Adipocyte (in vitro differentiated cells): ENCODE results near the gene TRIM6.
A peak's percentile ranks its signal among the peaks of the same experiment; 100 is the strongest.
"Not testable (repeated sequence)": the region's sequence is repeated elsewhere in the genome, so short reads cannot be mapped to it uniquely, and the experiment has no call there.

ENCODE experiments used
- DNase-seq: peaks from one replicate; pipeline ENCODE4 v3.0.0-alpha.2; 2015; ENCODE audit warnings: low read depth
- H3K27me3 ChIP-seq: replicated peaks from 2 replicates; pipeline ENCODE4 v1.7.0; 2013; ENCODE audit warnings: mild to moderate bottlenecking, low read length, moderate library complexity; ENCODE audit not compliant: control insufficient read depth, insufficient read depth
- H3K36me3 ChIP-seq: 2 replicates; pipeline ENCODE4 v1.7.0; 2013; ENCODE audit warnings: low read length, mild to moderate bottlenecking, moderate library complexity; ENCODE audit not compliant: control insufficient read depth, insufficient read depth, severe bottlenecking
- H3K4me1 ChIP-seq: 2 replicates; pipeline ENCODE4 v1.7.0; 2013; ENCODE audit warnings: mild to moderate bottlenecking, low read length, moderate library complexity; ENCODE audit not compliant: control insufficient read depth, insufficient read depth
- H3K4me3 ChIP-seq: 2 replicates; pipeline ENCODE4 v1.7.0; 2013; ENCODE audit warnings: mild to moderate bottlenecking, low read length, moderate library complexity
- H3K9ac ChIP-seq: 2 replicates; pipeline ENCODE4 v1.7.0; 2013; ENCODE audit warnings: mild to moderate bottlenecking, low read length, moderate library complexity
- H3K9me3 ChIP-seq: 2 replicates; pipeline ENCODE4 v1.7.0; 2013; ENCODE audit warnings: mild to moderate bottlenecking, low read length, moderate library complexity; ENCODE audit not compliant: control insufficient read depth

Gene TRIM6

GRCh38 chr11:5577101-5577500 lies 19.3 kb upstream of the TRIM6 start:
- Histone ChIP-seq H3K4me1 (no peaks in the 10 kb centered on the region), H3K4me3 (no peak overlapping the region), H3K9ac (no peak overlapping the region), H3K9me3 (no peaks in the 10 kb centered on the region), H3K36me3 (no peaks in the 10 kb centered on the region), H3K27me3 (peaks cover 3% of the 10 kb centered on the region)
- DNase-seq, result no peak

DNA sequence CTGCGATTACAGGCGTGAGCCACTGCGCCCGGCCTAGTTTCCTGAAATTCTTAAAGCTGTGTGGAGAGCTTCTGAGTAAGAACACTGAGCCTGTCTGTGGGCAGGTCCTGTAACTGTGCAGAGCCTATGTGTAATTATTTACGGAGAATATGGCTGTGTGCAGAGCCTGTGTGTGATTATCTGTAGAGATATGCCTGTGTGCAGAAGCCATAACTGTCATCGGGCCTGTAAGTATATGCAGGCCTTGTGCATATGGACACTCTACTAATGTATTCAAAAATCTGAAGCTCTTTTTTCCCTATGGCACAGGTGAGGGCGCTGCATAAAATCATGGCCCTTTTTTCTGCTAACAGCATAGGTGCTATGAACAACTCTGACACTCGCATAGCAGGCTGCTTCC lies 15.9 kb upstream of the TRIM6 start, which contains the start of gene OR52B6:
OR52B6 (plus strand) TSS at position 301 of the 400 bp plus-strand sequence; CDS start at position 301, 0 bp downstream.
- Histone ChIP-seq H3K4me1 (no peaks in the 10 kb centered on the region), H3K9ac (no peak within 1 kb of the TSS), H3K9me3 (no peaks in the 10 kb centered on the region), H3K27me3 (peaks cover under 1% of the 10 kb centered on the region), H3K36me3 (no peaks in the 10 kb centered on the region), H3K4me3 (no peak within 1 kb of the TSS)
- no peak for DNase-seq

GRCh38 chr11:5581014-5581413 lies 15.4 kb upstream of the TRIM6 start:
- Histone ChIP-seq H3K9me3 (no peaks in the 10 kb centered on the region), H3K27me3 (no peaks in the 10 kb centered on the region), H3K4me3 (no peak overlapping the region), H3K36me3 (no peaks in the 10 kb centered on the region), H3K9ac (no peak overlapping the region), H3K4me1 (no peaks in the 10 kb centered on the region)
- DNase-seq, result no peak

GRCh38 chr11:5584458-5584857 lies 12.0 kb upstream of the TRIM6 start:
- DNase-seq, H3K4me3 ChIP-seq, H3K9me3 ChIP-seq, H3K36me3 ChIP-seq, H3K27me3 ChIP-seq, H3K9ac ChIP-seq, H3K4me1 ChIP-seq: not testable (repeated sequence)

DNA sequence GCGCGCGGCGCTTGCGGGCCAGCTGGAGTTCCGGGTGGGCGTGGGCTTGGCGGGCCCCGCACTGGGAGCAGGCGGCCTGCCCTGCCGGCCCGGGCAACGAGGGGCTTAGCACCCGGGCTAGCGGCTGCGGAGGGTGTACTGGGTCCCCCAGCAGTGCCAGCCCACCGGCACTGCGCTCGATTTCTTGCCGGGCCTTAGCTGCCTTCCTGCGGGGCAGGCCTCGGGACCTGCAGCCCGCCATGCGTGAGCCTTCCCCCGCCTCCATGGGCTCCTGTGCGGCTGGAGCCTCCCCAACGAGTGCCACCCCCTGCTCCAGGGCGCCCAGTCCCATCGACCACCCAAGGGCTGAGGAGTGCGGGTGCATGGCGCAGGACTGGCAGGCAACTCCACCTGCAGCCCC lies 6.5 kb upstream of the TRIM6 start:
- H3K4me1 ChIP-seq, DNase-seq, H3K9me3 ChIP-seq, H3K4me3 ChIP-seq, H3K9ac ChIP-seq, H3K27me3 ChIP-seq, H3K36me3 ChIP-seq: not testable (repeated sequence)

GRCh38 chr11:5591613-5592012 lies 4.8 kb upstream of the TRIM6 start:
- Histone ChIP-seq H3K9ac (no peak overlapping the region), H3K4me1 (no peaks in the 10 kb centered on the region), H3K4me3 (no peak overlapping the region), H3K9me3 (no peaks in the 10 kb centered on the region), H3K36me3 (no peaks in the 10 kb centered on the region), H3K27me3 (no peaks in the 10 kb centered on the region)
- DNase-seq, result no peak

DNA sequence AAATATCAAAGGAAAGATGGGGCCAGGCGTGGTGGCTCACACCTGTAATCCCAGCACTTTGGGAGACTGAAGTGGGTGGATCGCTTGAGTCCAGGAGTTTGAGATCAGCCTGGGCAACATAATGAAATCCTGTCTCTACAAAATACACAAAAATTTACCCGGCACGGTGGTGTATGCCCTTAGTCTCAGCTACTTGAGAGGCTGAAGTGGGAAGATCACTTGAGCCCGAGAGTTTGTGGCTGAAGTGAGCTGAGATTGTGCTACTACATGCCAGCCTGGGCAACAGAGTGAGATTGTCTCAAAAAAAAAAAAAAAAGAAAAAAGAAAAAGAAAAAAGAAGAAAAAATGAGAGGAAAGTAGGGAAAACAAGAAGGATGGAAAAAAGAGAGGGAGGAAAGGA lies 3.8 kb upstream of the TRIM6 start:
- H3K4me1 ChIP-seq, result peaks cover 7% of the 10 kb centered on the region
- DNase-seq, result no peak
- H3K4me3 ChIP-seq, result no peak overlapping the region
- H3K9ac ChIP-seq, result no peak overlapping the region
- H3K36me3 ChIP-seq, result no peaks in the 10 kb centered on the region
- no peaks in the 10 kb centered on the region for H3K27me3 ChIP-seq
- no peaks in the 10 kb centered on the region for H3K9me3 ChIP-seq

DNA sequence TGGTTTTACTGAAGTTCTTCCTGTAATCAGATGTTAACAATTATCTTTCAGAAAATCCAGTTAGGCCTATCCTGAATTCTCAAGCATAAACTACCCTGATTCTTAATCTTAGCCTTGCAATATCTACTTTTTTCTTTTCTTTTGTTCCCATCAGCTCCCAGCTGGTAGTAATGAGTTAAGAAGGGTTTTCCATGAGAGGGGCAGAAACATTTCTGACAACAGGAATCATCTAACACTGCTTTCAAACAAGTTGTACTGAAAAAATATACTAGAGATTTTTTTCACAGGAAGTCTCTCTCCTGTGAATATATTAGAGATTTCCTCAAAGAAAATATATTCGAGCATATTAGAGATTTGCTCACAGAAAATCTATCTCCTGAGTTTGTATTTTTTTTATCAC lies 3.3 kb upstream of the TRIM6 start:
- Histone ChIP-seq H3K9ac (no peak overlapping the region), H3K9me3 (no peaks in the 10 kb centered on the region), H3K36me3 (no peaks in the 10 kb centered on the region), H3K4me1 (peaks cover 12% of the 10 kb centered on the region), H3K27me3 (no peaks in the 10 kb centered on the region), H3K4me3 (no peak overlapping the region)
- DNase-seq, result no peak

- Histone ChIP-seq H3K27me3 (no peaks in the 10 kb centered on the region), H3K4me3 (no peak overlapping the region)
These were observed 1.5 kb downstream of the TRIM6 start for GRCh38 chr11:5597953-5598352.

DNA sequence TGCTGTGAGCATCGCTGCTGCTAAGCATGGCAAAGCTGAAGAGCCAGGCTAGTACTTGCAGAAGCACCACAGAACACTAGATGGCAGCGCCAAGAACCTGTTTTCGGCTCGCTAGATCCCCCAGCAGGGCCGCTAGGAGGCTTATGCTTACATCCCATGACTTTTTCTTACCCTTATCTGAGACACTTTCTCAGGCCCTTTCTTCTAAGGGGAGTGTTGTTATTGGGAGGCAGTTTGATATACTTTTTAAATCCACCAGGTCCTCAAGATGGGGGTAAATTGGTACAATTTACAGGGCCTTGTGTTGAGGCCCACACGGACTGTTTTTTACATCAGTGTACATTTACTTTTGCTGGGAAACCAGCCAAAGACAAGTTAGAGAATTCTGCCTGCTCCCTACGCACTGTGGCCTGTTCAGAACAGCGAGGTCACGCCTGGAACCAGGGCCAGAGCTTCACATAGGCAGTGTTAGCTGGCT lies 4.0 kb downstream of the TRIM6 start:
- no peak overlapping the region for H3K9ac ChIP-seq
- peak; percentile 72 for DNase-seq
- H3K4me3 ChIP-seq, result no peak overlapping the region
- H3K9me3 ChIP-seq, result no peaks in the 10 kb centered on the region
- H3K36me3 ChIP-seq, result no peaks in the 10 kb centered on the region
- H3K4me1 ChIP-seq, result peaks cover 21% of the 10 kb centered on the region
- H3K27me3 ChIP-seq, result no peaks in the 10 kb centered on the region

More at GRCh38 chr11:5597953-5598352, 1.5 kb downstream of the TRIM6 start:
- Histone ChIP-seq H3K9me3 (no peaks in the 10 kb centered on the region), H3K4me1 (peaks cover 18% of the 10 kb centered on the region), H3K36me3 (no peaks in the 10 kb centered on the region), H3K9ac (peak overlapping the region; percentile 86)
- DNase-seq, result no peak

- H3K4me3 ChIP-seq, H3K9ac ChIP-seq: not testable (repeated sequence)
These were observed 6.4 kb downstream of the TRIM6 start for GRCh38 chr11:5602791-5603190.

GRCh38 chr11:5603326-5603725 lies 6.9 kb downstream of the TRIM6 start:
- peaks cover 10% of the 10 kb centered on the region for H3K4me1 ChIP-seq

More at GRCh38 chr11:5602791-5603190, 6.4 kb downstream of the TRIM6 start:
- not testable (repeated sequence) for DNase-seq, H3K36me3 ChIP-seq, H3K27me3 ChIP-seq, H3K9me3 ChIP-seq
- peaks cover 15% of the 10 kb centered on the region for H3K4me1 ChIP-seq

More at GRCh38 chr11:5603326-5603725, 6.9 kb downstream of the TRIM6 start:
- Histone ChIP-seq H3K4me3 (no peak overlapping the region), H3K9me3 (no peaks in the 10 kb centered on the region), H3K27me3 (no peaks in the 10 kb centered on the region), H3K36me3 (no peaks in the 10 kb centered on the region), H3K9ac (no peak overlapping the region)
- DNase-seq, result no peak
